ENCODE data around the gene TRMT112. TPM values are rescaled to one million over a fixed set of nuclear protein-coding genes. Genes with fewer than 3 reads are reported as not detected.
A peak's percentile ranks its signal among the peaks of the same experiment; 100 is the strongest.

The TRMT112 gene
- total RNA-seq, 1 donor = 177 TPM

GRCh38 chr11:64339754-64340408 lies 22.5 kb upstream of the TRMT112 start, which contains the start of gene CCDC88B:
Gene CCDC88B, plus strand, starts transcription at chr11:64340204. Its CDS starts 63 bp downstream, at chr11:64340267.
- TF ChIP-seq CTCF (IDR thresholded peaks at IDR 0.05; ENCODE audit: insufficient read depth, low read length) = no peak
- no peak for DNase-seq (ENCODE audit: low read depth)
- no peak within 1 kb of the TSS for H3K4me3 ChIP-seq (ENCODE audit: low read depth, low read length)

GRCh38 chr11:64339286-64339685 lies 21.9 kb upstream of the TRMT112 start:
- no peak for DNase-seq (ENCODE audit: low read depth)
- TF ChIP-seq CTCF (IDR thresholded peaks at IDR 0.05; ENCODE audit: insufficient read depth, low read length) = no peak
- no peak overlapping the region for H3K4me3 ChIP-seq (ENCODE audit: low read depth, low read length)

- no peak for TF ChIP-seq CTCF (IDR thresholded peaks at IDR 0.05; ENCODE audit: insufficient read depth, low read length)
- no peak for DNase-seq (ENCODE audit: low read depth)
- no peak overlapping the region for H3K4me3 ChIP-seq (ENCODE audit: low read depth, low read length)
Observed at GRCh38 chr11:64338716-64339115, 21.4 kb upstream of the TRMT112 start.

GRCh38 chr11:64337538-64338249 lies 20.3 kb upstream of the TRMT112 start:
- peak; percentile 22 for DNase-seq (ENCODE audit: low read depth)
- TF ChIP-seq CTCF (IDR thresholded peaks at IDR 0.05; ENCODE audit: insufficient read depth, low read length) = no peak

GRCh38 chr11:64334764-64335735 lies 17.7 kb upstream of the TRMT112 start:
- DNase-seq (ENCODE audit: low read depth) = peak; percentile 94
- TF ChIP-seq CTCF (IDR thresholded peaks at IDR 0.05; ENCODE audit: insufficient read depth, low read length) = no peak

More at GRCh38 chr11:64337538-64338249, 20.3 kb upstream of the TRMT112 start:
- no peak overlapping the region for H3K4me3 ChIP-seq (ENCODE audit: low read depth, low read length)

GRCh38 chr11:64333556-64333955 lies 16.2 kb upstream of the TRMT112 start:
- DNase-seq (ENCODE audit: low read depth) = no peak
- no peak overlapping the region for H3K4me3 ChIP-seq (ENCODE audit: low read depth, low read length)
- no peak for TF ChIP-seq CTCF (IDR thresholded peaks at IDR 0.05; ENCODE audit: insufficient read depth, low read length)

More at GRCh38 chr11:64334764-64335735, 17.7 kb upstream of the TRMT112 start:
- H3K4me3 ChIP-seq (ENCODE audit: low read depth, low read length) = no peak overlapping the region

Data from fibroblast of the aortic adventitia (primary cell).